ENCODE results near the gene SLC8A1.

DNA sequence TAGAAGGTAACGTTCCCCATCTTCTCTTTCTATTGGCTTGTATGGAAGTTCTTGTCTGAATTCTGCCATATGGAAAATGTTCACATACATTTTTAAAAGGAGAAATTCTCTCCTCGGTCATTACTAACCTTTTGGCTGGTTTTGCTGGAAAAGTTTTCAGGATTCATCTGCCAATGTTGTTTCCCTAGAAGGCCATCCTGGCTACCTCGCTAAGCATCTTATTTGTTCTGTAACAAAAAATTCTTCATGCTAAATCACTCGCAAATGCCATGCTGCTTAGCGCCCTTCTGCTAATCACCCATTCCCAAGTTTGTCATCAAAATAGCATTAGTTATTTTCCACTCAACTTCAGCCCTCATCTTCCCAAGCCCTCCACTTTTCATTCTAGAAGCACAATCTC lies 262.0 kb downstream of the SLC8A1 start:
- TF ChIP-seq, protein P1, sequence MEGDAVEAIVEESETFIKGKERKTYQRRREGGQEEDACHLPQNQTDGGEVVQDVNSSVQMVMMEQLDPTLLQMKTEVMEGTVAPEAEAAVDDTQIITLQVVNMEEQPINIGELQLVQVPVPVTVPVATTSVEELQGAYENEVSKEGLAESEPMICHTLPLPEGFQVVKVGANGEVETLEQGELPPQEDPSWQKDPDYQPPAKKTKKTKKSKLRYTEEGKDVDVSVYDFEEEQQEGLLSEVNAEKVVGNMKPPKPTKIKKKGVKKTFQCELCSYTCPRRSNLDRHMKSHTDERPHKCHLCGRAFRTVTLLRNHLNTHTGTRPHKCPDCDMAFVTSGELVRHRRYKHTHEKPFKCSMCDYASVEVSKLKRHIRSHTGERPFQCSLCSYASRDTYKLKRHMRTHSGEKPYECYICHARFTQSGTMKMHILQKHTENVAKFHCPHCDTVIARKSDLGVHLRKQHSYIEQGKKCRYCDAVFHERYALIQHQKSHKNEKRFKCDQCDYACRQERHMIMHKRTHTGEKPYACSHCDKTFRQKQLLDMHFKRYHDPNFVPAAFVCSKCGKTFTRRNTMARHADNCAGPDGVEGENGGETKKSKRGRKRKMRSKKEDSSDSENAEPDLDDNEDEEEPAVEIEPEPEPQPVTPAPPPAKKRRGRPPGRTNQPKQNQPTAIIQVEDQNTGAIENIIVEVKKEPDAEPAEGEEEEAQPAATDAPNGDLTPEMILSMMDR (conservative IDR thresholded peaks at IDR 0.05 in 1 of 2, IDR thresholded peaks at IDR 0.05 in 1 of 2; ENCODE audit: low read depth in 1 of 2, low read length in 2 of 2): no peak
- TF ChIP-seq EZH2 (IDR thresholded peaks at IDR 0.05; ENCODE audit: low read length, missing control alignments): no peak
